GM18502 (cell line): ENCODE results near the gene TYMP.

ENCODE experiments used
- ATAC-seq: cut with Tn5 transposase; IDR thresholded peaks from one replicate; pipeline ENCODE4 v1.9.1; 2021; ENCODE audit warnings: mild to moderate bottlenecking; ENCODE audit not compliant: unreplicated experiment, poor library complexity

The TYMP gene

GRCh38 chr22:50563413-50564160 lies 33.8 kb upstream of the TYMP start:
- ATAC-seq, result no peak

DNA sequence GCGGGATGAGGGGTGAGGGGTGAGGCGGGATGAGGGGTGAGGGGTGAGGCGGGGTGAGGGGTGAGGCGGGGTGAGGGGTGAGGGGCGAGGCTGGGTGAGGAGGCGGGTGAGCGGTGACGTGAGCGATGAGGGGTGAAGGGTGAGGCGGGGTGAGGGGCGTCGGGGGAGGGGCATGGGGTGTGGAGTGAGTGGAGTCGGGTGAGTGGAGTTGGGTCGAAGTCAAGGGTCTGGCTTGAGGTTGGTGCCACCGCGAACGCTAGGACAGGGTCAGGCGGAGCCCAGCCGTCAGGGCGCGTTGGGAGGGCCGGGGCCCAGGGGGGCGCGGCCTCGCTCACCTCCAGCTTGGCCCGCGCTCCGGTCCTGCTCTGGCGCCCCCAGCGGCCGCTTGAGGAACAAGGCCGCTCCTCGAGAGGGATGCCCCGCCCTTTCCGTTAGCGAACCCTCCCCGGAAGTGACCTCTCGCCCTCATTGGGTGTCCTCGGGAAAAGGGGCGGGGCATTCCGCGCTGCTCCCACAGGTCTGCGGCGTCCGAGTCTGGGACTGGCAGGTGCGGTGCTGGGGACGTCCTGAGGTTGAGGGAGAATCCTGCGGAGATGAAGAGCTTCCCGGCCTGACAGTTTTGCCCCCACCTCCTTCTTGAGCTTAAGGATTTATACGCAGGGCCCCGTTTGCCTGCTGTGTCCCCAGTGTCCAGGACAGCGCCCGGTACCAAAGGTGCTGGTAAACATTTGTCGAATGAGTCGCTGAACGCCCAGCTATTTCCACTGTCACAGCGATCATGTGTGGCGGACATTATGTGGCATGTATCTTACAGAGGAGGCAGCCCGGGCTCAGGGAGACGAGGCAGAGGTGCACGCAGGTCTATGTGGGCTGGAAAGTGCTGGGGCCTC lies 33.0 kb upstream of the TYMP start, which contains the start of gene SYCE3:
Gene SYCE3 (minus strand): TSS at position 397 of the 890 bp plus-strand sequence. CDS start 6,514 bp downstream, outside the sequence.
- ATAC-seq, result peak; percentile 93

DNA sequence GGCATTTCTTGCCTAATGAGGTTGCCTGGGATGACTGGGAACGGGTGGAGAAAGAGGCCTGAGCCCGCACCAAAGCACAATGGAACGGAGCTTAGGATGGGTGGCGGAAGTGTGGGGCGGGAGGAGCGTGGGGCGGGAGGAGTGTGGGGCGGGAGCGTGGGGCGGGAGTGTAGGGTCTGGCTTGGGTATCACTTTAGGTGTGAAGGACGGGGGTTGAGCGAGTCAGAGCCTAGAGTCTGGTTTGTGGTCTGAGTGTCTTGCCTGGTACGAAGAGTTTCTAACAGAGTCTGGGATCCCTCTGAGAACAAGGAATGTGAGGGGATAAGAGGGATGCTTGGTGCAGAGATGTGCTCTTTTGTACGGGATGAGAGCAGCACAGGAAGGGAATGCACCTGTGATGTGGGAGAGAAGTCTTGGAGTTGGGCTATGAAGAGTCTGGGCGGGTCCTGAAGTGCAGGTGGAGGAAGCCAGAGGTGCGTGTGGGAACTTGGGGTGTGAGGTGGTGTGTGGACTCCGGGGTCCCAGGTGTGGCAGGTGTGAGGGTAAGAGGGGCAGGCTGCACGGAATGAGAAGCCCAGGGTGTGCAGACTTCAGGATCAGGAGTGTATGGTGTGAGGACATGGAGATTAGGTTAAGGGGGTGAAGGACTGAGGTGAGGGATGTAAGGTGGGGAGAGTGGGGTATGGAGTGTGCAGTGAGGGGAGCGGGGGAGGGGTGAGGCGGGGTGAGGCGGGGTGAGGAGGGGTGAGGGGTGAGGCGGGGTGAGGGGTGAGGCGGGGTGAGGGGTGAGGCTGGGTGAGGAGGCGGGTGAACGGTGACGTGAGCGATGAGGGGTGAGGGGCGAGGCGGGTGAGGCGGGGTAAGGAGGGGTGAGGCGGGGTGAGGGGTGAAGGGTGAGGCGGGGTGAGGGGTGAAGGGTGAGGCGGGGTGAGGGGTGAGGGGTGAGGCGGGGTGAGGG lies 31.9 kb upstream of the TYMP start:
- ATAC-seq, result no peak

DNA sequence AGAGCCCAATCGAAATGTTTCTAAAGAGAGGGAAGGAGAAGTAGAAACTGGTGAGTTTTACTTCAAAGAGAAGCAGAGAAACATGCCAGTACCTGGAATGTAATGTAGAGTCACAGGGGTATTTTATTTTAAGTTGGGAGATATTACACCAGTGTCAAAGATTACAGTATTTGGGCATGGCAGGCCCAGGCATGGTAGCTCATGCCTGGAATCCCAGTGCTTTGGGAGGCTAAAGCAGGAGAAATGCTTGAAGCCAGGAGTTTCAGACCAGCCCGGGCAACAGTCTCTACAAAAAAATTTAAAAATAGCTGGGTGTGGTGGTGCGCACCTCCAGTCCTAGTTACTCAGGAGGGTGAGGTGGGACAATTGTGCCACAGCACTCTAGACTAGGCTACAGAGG lies 30.2 kb upstream of the TYMP start:
- no peak for ATAC-seq

GRCh38 chr22:50556703-50557102 lies 26.9 kb upstream of the TYMP start:
- no peak for ATAC-seq

GRCh38 chr22:50553310-50553709 lies 23.5 kb upstream of the TYMP start:
- no peak for ATAC-seq

DNA sequence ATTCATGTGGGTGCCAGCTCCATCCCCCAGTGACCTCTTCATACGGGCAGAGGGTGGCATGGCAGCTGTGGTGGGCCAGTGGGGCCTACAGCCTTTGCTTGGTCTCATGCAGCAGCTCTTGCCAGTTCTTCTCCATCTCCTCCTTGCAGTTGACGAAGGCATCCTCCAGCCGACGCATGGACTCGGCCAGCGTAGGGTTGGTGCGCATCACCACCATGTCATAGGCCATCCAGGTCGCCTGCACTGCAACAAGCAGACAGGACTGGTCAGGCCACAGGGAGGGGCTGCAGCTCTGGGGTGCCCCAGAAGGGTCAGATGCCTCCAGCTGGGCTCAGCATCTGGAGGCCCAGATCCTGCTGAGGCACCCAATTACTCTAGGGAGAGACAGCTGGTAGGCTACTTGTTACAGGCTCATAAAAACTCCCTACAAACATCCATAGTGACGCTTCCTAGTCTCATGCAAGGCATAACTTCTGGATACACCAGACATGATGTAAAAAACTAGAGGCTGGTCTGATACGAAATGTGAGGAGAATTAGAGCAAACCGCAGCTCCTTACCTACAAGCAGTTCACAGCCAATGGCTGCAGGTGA lies 21.4 kb upstream of the TYMP start:
- no peak for ATAC-seq

DNA sequence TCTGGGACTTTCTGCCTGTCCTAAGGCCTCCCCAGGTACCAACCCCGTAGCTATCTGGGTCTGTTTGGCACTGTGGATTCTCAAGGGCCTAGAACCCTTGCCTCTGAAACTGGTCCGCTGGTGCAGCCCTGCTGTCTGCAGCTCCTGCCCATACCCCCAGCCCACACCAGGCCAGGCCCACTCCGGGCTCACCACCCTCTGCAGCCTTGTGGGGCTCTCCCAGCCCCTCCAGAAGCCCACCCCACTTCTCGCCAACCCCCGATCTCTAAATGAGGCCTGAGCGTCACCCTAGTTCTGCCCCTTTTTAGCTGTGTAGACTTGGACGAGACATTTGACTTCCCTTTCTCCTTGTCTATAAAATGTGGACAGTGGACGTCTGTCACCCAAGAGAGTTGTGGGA lies 20.6 kb upstream of the TYMP start:
- ATAC-seq, result no peak

DNA sequence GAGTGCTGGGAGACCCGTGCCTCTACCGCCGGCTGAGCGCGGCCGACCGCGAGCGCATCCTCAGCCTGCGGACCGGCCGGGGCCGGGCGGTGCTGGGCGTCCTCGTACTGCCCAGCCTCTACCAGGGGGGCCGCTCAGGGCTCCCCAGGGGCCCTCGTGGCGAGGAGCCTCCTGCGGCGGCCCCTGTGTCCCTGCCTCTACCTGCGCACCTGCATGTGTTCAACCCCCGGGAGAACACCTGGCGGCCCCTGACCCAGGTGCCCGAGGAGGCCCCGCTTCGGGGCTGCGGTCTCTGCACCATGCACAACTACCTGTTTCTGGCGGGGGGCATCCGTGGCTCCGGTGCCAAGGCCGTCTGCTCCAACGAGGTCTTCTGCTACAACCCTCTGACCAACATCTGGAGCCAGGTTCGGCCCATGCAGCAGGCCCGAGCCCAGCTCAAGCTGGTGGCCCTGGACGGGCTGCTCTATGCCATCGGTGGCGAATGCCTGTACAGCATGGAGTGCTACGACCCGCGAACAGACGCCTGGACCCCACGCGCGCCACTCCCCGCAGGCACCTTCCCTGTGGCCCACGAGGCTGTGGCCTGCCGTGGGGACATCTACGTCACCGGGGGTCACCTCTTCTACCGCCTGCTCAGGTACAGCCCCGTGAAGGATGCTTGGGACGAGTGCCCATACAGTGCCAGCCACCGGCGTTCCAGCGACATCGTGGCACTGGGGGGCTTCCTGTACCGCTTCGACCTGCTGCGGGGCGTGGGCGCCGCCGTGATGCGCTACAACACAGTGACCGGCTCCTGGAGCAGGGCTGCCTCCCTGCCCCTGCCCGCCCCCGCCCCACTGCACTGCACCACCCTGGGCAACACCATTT lies 19.3 kb upstream of the TYMP start:
- no peak for ATAC-seq

- no peak for ATAC-seq
These were observed 18.5 kb upstream of the TYMP start for GRCh38 chr22:50548040-50548920.

GRCh38 chr22:50547263-50547985 lies 17.6 kb upstream of the TYMP start:
- ATAC-seq, result no peak

DNA sequence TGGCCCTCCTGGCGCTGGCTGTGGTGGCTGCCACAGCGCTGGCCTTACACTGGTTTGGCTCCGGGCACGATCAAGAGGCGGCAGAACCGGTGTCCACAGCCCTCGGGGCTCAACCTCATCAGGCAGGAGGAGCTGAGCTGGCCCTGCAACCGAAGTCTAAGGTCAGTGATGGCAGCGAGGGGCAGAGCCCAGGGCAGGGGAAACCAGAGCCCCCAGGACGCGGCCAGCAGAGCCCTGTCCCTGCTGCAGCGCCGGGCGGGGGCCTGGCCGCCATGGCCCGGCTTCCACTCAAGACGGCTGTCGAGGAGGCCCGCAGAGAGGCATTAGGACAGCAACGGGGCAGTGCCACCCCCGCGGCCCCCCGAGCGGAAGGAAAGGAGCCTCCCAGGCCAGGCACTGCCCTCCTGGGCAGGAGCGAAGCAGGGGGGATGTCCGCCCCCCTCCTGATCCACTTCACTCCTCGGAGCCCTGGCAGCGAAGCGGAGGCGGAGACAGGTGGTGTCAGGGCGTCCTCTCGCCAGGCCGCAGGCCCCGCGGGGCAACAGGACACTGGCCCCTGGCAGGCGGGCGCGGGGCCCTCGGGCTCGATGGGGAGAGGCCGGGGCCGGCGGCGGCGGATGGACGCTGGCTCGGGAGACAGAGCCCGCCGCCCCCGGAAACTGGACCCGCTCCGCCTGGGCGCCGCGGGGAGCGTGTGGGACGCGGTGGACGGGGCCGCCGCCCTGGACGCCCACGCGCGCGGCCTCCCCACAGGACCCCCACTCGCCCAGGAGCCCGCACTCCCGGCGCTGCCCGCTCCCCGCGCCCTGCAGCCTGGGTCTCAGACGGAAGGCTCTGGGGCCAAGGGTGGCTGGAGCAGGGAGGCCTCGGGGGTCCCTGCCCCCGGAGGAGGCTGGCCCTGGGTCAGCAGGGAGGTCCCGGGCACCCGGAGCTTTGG lies 16.8 kb upstream of the TYMP start:
- ATAC-seq, result no peak

GRCh38 chr22:50545522-50546325 lies 15.9 kb upstream of the TYMP start, which contains the start of gene KLHDC7B:
KLHDC7B (plus strand) TSS chr22:50545899; CDS start chr22:50546244, 345 bp downstream.
- no peak for ATAC-seq

DNA sequence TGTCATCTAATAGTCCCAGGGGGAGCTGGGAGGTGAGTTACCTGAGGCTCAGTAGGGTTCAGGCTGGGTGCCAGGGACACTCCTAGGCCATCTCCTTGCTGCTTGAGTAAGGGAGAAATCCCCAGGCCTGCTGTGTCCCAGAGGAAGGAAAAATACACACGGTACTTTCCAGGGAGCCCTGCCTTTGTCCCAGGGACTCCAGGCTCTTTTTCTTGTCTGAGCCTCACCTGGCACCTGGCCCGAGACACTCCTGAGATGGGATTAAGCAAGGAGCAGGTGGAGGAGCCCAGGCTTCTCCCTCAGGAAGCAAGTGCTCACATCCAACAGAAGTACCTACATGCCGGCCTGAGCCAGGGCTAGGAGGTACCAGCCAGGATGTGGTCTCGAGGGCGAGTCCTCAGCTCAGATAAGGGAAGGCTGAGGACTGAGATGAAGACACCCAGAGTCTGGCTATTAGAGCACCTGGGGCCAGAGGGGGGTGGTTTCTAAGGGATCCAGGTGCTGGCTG lies 15.0 kb upstream of the TYMP start:
- no peak for ATAC-seq

DNA sequence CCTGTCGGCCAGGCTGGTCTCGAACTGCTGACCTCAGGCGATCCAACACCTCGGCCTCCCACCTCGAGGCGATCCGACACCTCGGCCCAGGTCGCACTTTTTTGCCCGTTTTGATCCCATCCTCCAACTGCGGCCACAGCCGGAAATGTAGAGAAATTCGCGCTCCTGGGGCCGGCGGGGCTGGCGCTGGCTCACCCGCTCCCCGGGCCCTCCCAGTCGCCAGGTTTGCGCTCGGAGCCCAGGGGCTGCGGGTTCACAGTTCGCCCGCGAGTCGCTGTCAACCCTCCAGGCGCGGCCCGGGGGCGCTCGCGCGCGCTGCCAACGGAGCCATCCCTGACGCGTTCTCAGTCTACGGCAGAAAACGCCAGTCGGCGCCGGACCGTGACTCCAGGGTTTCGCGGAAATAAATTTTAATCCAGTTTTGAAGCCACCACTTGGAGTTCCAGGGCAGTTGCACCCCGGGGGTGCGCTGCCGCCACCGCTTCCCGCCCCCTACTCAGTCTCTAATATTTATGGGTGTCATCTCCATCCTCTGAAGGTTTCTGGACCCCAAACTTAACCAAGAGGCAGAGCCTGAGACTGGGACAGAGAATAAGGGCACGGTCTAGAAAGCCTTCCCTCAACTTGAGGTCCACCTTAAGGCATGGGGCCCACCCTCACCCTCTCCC lies 14.4 kb upstream of the TYMP start:
- ATAC-seq, result no peak
